HG03025 (cell line): ENCODE measurements around the gene XYLB.

Experiments
- ATAC-seq: cut with Tn5 transposase; IDR thresholded peaks from one replicate; pipeline ENCODE4 v1.9.1; 2021; ENCODE audit warnings: mild to moderate bottlenecking, moderate library complexity; ENCODE audit not compliant: unreplicated experiment, low FRiP score

XYLB gene

DNA sequence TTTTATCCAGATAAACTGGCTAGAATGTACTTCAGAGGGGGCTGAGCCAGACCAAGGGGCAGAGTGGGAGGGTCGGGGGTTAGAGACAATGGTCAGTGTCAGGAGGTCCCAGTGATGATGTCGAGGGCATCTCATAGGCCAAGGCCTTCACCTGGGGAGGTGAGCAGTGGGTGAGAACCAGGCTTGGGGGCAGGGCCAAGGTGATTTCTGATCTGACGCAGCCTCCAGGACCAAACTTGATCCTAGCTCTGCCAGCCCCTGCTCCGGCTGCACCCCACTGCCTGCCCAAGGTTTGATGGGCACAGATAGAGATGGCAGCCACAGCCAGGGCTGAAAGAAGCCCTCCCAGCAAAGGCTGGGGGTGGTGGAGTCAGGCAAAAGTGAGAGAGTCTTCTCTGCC lies 14.9 kb downstream of the XYLB start:
- no peak for ATAC-seq

DNA sequence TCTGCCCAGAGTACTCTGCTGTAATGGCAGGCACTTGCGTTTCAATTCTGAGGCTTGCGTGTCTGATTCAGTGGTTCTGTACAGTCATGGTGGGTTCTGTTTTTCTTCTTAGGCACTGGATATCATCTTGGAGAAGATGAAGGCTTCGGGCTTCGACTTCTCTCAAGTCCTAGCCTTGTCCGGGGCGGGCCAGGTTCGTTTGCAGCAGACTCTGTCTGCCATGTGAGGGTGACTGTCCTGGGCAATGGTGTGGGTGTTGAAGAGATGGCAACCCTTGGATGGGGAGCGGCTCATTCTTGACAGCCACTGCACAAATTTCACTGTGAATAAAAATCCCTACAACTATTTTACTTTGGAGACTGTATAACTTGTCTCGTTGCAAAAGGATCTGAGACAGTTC lies 16.2 kb downstream of the XYLB start:
- no peak for ATAC-seq

DNA sequence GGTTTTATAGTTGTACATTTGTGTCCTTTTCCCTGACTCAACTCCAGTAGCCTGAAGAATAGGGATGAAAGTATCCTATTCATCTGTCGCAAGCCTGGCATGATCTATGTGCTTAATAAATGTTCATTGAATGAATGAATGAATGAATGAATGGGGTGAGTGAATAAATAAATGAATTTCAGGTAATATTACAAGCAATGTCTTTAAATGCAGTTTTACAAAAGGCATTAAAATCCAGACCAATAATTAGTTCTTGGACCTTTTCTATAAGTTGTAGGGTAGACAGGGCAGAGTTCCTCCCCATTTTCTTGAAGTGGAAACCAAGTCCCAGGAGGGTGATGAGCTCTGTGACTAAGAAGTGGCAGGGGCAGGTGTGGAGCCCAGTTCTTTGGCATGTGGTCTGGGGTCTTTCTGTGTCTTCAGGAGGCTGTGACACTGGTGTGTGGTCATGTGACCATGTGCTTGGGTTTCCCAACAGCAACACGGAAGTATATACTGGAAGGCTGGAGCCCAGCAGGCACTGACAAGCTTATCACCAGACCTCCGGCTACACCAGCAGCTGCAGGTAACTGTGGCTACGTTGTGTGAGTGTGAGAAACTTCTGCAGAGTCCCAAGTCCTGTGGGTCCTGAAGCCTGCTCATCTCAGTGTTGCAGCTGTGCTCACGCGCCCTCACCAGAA lies 18.3 kb downstream of the XYLB start:
- ATAC-seq = no peak

DNA sequence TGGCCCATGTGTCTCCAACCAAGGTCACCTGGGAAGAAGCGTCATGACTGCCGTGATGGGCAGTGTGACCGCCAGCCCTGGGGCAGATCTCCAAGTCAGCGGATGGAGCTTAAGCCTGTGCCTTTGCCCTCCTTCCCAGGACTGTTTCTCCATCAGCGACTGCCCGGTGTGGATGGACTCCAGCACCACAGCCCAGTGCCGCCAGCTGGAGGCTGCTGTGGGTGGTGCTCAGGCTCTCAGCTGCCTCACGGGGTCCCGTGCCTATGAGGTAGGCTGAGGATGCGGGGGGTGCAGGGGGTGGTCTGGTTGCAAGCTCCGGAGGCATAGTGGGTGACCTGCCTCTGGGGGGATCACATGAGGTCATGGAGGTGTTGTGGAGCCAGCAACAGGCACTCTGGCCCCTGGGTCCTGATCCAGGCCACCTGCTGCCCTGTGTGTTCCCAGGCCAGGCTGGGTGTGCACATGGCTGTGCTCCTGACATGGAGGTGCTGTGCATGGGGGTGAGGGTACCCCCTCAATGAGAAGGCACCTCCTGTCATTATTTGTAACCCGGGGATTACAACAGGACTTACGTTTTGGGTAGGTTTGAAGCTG lies 19.0 kb downstream of the XYLB start:
- ATAC-seq = no peak

DNA sequence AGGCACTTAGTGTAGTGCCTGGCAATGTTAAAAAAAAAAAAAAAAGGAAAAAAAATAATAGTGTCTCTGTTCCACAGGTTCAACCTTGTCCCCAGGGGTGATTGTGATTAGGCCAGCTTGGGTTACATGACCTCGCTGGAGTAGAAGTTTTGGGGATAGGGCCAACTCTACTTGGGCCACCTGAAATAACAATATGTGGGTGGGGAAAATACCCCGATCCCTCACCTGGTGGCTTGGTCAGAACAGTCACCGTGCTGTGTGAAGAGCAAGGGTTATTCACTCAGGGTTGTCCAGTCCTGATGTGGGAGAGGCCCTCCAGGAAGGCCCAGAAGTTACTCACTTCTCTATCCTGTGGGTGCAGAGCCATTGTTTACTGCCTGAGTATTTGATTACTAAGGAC lies 19.5 kb downstream of the XYLB start:
- no peak for ATAC-seq

DNA sequence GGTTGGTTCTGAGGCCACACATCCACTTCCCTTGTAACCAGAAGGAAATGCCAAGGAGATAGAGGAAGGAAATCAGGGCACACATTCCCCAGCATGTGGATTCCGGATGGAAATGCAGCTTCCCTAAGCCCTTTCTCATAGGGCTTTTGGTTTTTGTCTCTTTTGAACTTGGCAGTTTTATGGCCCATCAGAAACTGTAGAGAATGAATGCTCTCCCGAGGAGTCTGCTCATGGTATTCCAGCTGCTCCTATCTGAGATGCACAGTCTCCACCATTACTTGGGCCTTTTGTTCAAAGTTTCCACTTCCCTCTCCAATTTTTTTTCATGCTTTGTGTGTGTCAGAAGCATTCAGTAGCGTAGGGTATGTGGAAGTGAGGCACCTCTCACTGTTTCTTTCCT lies 21.2 kb downstream of the XYLB start:
- no peak for ATAC-seq

DNA sequence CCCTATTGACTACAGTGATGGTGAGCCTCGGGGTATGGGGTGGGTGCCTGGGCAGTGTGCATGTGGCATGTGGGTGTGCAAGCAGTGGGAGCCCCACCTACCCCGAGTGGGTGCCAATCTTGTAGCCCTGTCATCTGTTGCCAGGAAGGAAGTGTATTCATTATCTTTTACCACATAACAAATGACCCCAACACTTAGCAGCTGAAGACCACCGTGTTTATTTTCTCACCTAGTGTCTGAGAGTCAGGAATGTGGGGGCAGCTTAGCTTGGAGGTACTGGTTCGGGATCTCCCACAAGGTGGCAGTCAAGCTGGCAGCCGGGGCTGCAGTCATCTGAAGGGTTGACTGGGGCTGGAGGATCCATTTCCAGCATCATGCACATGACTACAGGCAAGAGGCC lies 21.7 kb downstream of the XYLB start:
- no peak for ATAC-seq

DNA sequence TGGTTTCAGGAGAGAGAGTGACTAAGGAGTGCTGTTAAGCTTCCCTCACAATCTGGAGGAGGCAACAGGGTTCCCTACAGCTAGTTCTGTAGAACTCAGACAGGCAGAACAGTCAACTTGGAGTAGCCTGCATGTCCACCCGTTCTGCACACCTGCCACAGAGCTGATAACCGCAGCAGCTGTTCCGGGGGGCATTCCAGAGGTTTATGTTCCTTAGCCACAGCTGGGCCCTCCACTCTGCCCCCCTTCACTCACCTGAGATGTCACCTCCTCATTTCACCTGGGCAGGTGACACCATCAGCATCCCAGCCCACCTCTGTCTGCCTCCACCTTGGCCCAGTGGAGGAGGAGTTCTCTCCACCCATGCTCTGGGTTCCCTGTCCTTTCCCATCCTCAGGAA lies 22.6 kb downstream of the XYLB start:
- no peak for ATAC-seq

DNA sequence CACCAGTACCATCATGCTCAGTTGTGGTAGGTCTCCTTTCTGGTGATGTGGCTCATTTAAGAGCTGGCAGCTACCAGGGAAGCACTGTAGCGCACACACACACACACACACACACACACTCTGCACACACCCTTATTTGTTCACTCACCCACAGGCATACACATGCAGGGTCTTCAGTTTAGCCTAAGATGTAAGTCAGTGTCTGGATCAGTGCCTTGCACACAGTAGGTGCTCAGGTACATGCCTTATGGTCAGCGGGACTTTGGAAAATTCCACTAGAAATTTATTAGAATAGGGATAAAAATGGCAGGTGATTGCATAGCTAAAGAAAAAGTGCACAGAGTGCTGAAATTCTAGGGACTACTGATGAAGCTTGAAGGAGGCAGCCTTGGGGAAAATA lies 23.6 kb downstream of the XYLB start:
- ATAC-seq = no peak

DNA sequence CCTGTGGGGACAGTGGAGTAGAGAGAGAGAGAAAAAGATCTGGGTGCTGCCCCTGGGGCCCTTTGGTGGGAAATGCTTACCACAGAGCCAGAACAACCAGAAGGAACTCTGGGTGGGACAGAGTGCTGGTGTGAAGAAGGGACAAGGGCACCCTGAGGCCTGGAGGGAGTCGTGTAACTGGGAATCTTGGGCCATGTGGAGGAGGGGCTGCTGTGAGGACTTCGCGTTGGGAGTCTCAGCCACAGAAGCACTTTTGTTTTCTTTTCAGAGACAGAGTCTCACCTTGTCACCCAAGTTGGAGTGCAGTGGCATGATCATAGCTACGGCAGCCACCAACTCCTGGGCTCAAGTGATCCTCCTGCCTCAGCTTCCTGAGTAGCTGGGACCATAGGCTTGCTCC lies 24.3 kb downstream of the XYLB start:
- ATAC-seq = no peak

DNA sequence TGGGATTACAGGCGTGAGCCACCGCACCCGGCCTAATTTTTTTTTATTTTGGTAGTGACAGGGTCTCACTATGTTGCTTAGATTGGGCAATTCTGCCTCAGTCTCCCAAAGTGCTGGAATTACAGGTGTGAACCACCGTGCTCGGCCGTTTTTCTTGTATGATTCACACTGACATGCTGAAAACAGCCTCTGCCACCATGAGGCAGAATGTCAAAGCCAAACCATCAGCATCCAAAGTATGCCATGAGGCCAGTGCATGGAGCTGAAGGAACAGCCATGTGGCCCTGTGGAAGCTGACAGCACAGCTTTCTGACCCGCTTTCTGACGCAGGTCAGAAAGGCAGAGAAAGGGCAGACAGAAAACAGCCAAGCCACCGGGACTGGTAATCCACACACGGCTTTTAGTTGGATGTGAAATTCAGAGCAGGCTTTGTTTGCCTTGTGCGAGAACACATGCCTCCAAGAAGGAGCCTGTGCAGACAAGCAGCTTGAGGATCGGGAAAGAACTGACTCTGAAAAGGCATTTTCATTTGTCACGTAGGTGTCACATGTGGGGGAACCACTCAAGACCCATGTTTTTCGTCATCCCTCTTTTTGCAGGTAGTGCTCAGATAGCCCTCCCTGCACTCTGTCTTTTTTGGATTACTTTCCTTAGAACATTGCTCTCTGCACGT lies 25.1 kb downstream of the XYLB start:
- no peak for ATAC-seq

DNA sequence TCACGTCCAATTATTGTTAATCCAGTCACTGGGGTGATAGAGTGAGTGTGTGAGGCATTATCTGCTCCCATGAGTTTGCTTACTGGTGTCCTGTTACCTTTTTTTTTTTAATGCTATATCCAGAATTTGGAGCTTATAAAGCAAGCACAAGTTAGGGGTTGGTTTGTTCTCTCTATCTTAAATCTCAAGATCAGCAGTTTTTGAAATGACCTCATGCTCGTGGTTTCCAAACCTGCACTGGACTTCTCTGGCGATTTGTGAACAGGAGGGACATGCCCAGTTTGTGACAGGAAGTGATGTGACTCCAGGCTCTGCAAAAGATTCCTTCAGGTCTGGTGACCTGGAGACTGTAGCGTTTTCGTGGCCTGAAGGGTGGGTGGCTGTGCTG lies 25.6 kb downstream of the XYLB start:
- no peak for ATAC-seq

DNA sequence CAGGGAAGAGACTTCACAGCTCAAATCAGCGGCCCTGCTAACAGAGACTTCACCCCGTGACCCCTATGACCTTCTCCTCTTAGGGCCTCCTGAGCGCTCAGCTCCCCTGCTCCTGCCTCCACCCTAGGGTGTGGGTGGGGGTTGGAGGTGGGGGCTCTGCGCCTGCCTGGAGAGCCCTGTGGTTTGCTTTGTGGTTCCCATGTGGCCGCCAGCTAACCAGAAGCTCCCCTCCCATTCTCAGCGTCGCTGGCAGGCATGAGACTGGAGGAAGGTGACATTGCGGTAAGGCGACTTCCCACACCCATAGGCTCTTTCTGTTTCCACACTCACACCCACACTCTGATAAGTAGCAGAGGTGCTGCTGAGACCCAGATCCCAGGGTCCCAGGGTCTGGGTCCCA lies 27.6 kb downstream of the XYLB start:
- no peak for ATAC-seq

DNA sequence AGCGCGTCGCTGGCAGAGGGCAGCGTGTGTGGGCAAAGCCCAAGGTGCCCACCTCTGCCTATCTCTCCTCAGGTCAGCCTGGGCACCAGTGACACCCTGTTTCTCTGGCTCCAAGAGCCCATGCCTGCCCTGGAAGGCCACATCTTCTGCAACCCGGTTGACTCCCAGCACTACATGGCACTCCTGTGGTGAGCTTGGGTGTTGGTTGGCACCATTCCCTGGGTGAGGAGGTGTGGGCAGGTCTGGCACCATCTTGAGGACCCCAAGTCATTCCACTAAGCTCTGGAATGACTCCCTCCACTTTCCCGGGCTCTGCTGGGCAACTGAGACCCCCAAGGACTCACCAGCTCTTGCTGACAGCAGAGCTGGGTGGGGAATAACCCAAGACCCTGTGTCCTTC lies 28.5 kb downstream of the XYLB start:
- ATAC-seq = no peak

DNA sequence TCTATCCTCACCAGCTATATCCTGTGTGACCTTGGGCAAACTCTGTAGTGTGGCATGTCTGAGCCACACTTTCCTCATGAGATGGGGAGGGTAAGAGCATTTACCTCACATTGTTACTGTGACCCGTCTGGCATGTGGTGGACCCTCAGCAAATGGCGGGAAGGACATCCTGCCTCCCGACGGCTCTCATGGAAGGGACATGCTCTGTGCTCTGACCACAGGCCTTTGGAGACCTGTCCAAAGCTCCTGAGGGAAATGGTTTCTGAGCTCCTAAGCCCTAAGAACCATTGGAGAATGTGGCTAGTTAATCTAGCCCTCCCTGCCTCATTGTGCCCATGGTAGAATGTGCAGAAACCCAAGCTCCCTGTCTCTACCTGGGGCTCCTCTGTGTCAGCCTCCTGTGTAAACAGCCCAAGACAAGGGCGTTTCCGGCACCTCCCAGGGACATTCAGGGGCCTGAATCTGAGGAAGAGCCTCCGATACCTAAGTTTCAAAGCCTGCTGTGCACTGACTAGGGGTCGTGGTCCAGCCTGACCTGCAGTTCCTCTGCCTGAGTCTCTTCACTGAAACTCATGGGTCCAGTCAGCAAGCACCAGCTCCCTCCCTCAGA lies 29.0 kb downstream of the XYLB start:
- ATAC-seq = no peak

DNA sequence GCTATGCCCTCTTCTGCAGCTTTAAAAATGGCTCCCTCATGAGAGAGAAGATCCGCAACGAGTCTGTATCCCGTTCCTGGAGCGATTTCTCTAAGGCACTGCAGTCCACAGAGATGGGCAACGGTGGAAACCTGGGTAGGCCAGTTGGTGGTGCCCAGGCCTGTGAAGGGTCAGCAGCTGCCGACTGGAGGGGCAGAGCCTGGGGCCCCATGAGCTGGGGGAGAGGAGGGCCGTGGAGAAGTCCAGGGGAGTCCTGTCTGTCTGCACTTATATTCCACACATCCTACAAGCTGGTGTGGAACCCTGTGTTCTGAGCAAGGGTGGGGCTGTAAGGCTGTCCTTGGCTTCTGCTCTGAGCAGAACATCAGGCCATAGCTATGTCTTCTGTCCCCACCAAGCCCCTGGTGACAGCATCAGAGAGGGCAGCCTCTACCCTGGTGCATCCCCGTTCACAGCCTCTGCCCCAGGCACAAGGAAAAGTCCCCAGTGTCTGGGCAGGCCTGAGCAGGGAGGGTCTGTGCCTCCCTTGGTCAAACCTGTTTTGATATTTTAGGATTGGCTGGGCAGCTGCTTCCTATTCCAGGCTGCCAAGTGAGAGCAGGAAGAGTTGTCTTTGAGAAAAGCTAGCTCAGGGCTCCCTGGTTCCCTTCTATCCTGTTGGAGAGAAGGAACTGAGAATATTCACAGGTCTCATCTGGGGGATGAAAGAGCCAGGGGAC lies 29.7 kb downstream of the XYLB start:
- no peak for ATAC-seq

DNA sequence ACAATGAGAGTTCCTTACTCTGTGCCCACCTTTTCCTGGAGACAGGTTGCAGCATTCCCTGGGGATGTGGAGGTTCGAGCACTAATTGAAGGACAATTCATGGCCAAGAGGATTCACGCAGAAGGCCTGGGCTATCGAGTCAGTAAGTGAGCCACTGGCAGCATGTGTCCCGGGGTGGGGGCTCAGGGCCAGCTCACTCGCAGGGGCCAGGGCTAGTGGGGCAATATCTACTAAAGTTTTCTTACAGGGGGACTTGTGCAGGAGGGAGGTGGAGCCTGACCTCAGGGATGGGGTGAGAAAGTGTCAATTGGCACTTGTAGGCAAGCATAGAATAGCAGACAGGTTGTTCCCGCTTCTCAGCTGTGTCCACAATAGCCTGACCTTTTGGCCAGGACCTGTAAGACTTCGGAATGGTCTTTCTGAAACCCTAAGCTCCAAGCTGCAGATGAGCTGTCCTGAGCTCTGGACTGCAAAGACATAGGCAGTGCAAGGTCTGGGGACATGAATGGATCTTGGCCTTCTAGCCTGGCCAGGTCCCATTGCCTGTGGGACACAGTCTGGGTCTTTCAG lies 32.7 kb downstream of the XYLB start:
- no peak for ATAC-seq

DNA sequence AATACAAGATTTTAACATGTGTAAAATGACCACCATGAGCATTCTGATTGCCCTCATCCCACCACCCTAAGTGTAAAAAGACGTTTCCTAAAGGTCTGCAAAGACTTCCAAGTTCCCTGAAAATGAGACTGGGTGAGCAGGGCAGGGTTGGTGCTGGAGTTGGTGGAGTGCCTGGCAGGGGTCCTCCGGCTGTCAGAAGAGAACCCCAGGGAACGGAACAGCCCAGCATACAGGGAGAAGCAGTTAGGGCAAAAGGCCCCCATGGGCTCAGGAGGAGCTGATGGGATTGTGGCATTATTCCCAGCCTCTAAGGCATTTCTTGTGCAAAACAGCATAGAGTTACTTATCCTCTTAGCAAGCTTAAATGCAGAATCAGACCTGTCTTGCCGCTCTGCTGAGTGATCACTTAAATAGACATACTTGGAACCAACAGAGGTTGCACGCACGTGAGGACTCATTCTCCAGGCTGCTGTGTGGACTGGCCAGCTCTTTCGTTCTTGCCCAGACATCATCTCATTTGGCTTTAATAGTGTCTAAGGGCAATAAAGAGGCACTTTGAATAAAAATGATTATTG lies 36.0 kb downstream of the XYLB start:
- no peak for ATAC-seq

DNA sequence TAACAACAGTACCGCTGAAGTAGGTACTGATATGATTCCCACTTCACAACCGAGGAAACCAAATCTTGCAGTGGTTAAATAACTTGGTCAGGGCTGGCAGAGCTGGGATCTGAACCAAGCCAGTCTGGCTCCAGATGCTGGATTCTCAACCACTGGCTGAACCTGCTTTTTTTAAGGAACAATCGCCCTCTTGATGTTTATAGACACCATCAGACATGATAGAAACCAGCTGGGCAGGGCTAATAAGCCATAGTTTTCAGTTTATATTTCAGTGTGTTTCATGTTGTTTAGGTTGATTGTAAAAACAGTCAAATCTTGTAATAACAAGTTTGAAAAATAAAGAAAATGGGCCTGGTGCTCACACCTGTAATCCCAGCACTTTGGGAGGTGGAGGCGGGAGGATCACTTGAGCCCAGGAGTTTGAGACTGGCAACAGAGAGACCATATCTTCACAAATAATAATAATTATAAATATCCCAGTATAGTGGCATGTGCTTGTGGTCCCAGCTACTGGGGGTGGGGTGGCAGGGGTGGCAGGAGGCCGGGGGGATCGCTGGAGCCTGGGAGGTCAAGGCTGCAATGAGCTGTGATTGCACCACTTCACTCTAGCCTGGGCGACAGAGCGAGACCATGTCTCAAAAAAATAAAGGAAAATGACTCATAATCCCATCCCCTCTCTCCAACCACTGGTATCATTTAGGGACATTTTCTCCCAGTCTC lies 36.7 kb downstream of the XYLB start:
- no peak for ATAC-seq
